ENCODE measurements around the gene DNAI1.
A peak's percentile ranks its signal among the peaks of the same experiment; 100 is the strongest.

DNAI1 gene

DNA sequence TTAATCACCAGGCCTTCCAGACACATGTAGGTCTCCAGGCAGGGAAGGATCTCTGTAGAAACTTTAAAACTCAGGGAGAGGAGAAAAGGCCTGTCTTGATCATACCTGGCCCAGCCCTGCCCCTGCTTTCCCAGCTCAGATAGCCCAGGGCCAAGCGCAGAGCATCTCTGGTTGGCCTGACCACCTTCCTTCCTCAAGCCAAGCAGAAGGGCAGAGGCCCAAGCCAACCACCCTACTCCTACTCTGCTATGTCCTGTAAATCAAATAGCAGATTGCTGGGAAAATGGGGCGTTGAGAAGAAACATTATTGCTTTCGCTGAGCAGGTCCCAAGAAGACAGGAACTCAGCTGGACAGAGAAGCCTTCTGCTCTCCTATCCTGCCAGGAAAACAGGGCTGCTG, 49.9 kb downstream of the DNAI1 start:
- Histone ChIP-seq H3K4me2 (ENCODE audit: low read length, poor library complexity, severe bottlenecking) (no peak overlapping the region), H3K9ac (ENCODE audit: low read length) (no peak overlapping the region), H3K9me3 (ENCODE audit: control insufficient read depth, low read length) (no peaks in the 10 kb centered on the region), H4K8ac (ENCODE audit: low read length) (no peak overlapping the region), H3K79me1 (replicated peaks; ENCODE audit: low read length, poor library complexity, severe bottlenecking) (no peaks in the 10 kb centered on the region), H2AFZ (ENCODE audit: low read depth, low read length) (no peak overlapping the region), H3K4ac (ENCODE audit: low read depth in 1 of 2, low read length in 2 of 2) (no peak overlapping the region), H4K91ac (ENCODE audit: low read length) (no peak overlapping the region), H3K4me3 (ENCODE audit: insufficient read depth in 1 of 2, low read depth in 1 of 2, low read length in 2 of 2) (no peak overlapping the region), H2BK120ac (ENCODE audit: low read depth, low read length) (no peak overlapping the region), H2BK5ac (ENCODE audit: low read depth, low read length, poor library complexity, severe bottlenecking) (no peak overlapping the region), H2BK15ac (ENCODE audit: low read depth, poor library complexity, severe bottlenecking) (no peak overlapping the region), H2BK12ac (ENCODE audit: low read length in 2 of 2) (no peak overlapping the region), H3K27ac (ENCODE audit: low read length, poor library complexity, severe bottlenecking) (no peak overlapping the region), H3K27me3 (ENCODE audit: control insufficient read depth in 1 of 2, insufficient read depth in 1 of 2, low read length in 2 of 2) (peaks cover 23 to 95% of the 10 kb centered on the region in 2 experiments), H3K36me3 (ENCODE audit: control insufficient read depth in 1 of 2, insufficient read depth in 2 of 2, low read depth in 1 of 2, low read length in 2 of 2) (no peaks in the 10 kb centered on the region), H3K14ac (ENCODE audit: low read length in 2 of 2) (no peak overlapping the region), H3K4me1 (ENCODE audit: control insufficient read depth, insufficient read depth, low read depth, low read length) (no peaks in the 10 kb centered on the region), H3K23ac (ENCODE audit: low read length in 2 of 2) (peak overlapping the region in 1 of 2 experiments; percentile 11), H3K18ac (ENCODE audit: low read depth in 1 of 2, low read length in 2 of 2) (no peak overlapping the region), H2AK5ac (ENCODE audit: low read length, severe bottlenecking) (no peak overlapping the region)
- no peak for DNase-seq
- 82% methylated on average over 3 of the region's 3 CpGs for WGBS

DNA sequence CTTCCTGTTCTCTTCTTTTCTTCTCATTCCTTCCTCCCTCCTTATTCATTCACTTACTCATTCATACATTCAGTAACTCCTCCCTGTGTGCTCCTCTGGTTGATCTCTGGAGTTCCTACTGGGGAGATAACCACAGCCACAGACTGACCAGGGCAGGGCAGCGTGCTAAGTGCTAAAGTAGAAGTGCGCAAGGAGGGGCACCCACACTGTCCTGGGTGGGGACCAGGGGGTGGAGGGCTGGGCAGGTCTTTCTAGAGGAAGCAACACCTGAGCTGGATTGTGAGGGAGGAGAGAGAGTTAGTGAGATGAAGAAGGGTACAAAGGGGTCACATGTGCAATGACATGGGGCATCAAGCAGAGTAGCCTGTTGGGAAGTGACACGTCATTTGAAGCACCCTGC, 50.3 kb downstream of the DNAI1 start:
- Histone ChIP-seq H3K4me3 (ENCODE audit: insufficient read depth in 1 of 2, low read depth in 1 of 2, low read length in 2 of 2) (no peak overlapping the region), H2AK5ac (ENCODE audit: low read length, severe bottlenecking) (no peak overlapping the region), H2BK15ac (ENCODE audit: low read depth, poor library complexity, severe bottlenecking) (no peak overlapping the region), H4K91ac (ENCODE audit: low read length) (no peak overlapping the region), H3K4me1 (ENCODE audit: control insufficient read depth, insufficient read depth, low read depth, low read length) (no peaks in the 10 kb centered on the region), H3K4ac (ENCODE audit: low read depth in 1 of 2, low read length in 2 of 2) (no peak overlapping the region), H3K9ac (ENCODE audit: low read length) (no peak overlapping the region), H2BK12ac (ENCODE audit: low read length in 2 of 2) (no peak overlapping the region), H3K9me3 (ENCODE audit: control insufficient read depth, low read length) (no peaks in the 10 kb centered on the region), H4K8ac (ENCODE audit: low read length) (no peak overlapping the region), H3K4me2 (ENCODE audit: low read length, poor library complexity, severe bottlenecking) (no peak overlapping the region), H2AFZ (ENCODE audit: low read depth, low read length) (no peak overlapping the region), H2BK5ac (ENCODE audit: low read depth, low read length, poor library complexity, severe bottlenecking) (no peak overlapping the region), H3K27me3 (ENCODE audit: control insufficient read depth in 1 of 2, insufficient read depth in 1 of 2, low read length in 2 of 2) (peaks cover 23 to 94% of the 10 kb centered on the region in 2 experiments), H3K36me3 (ENCODE audit: control insufficient read depth in 1 of 2, insufficient read depth in 2 of 2, low read depth in 1 of 2, low read length in 2 of 2) (no peaks in the 10 kb centered on the region), H2BK120ac (ENCODE audit: low read depth, low read length) (no peak overlapping the region), H3K27ac (ENCODE audit: low read length, poor library complexity, severe bottlenecking) (no peak overlapping the region), H3K79me1 (replicated peaks; ENCODE audit: low read length, poor library complexity, severe bottlenecking) (no peaks in the 10 kb centered on the region), H3K23ac (ENCODE audit: low read length in 2 of 2) (no peak overlapping the region), H3K18ac (ENCODE audit: low read depth in 1 of 2, low read length in 2 of 2) (no peak overlapping the region), H3K14ac (ENCODE audit: low read length in 2 of 2) (no peak overlapping the region)
- WGBS = 82% methylated on average over 3 of the region's 3 CpGs
- no peak for DNase-seq

DNA sequence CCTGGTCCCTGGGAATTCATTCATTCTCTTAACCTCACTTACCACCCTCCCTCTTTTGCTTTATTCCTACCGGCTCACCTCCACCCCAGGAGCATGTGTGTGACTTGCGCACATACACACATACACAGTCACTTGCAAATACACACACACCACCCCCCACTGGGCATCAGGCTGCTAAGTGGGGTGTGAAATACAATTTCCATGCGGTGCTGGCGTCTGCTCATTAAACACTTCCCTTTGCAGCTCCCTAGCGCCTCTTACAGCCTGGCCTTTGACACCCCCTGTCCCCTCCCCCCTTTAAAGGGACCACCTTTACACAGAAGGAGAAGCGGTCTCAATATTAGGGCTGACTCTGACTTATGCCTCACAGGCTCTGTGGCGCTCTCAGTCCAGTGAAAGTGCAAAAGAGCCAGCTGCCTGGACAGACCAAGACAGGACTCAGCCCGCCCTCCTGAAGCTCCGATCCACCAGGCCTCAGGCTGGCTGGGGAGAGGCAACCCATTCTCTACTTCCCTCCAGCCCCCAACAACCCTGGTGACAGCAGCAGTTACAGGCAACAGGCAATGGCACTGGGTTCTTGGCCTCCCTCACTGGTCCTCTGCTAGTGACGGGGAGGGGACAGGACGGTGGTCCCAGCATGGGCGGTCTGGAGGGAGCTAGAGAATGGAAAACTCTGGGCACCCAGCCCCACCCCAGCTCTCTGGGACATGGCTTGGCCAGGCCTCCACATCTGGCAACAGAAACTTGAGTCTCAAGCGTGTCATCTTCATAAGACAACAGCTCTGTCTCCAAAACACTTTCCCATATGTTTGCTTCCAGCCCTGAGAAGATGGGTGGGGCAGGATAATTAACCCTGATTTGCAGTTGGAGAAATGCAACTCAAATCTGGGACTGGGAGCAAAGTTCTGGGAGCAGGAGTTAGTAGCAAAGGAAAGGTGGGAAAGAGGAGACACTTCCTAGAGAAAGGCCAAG, 52.2 kb downstream of the DNAI1 start:
- no peaks in the 10 kb centered on the region for H3K79me1 ChIP-seq (replicated peaks; ENCODE audit: low read length, poor library complexity, severe bottlenecking)

More for the DNA sequence above, 52.2 kb downstream of the DNAI1 start:
- H2BK15ac ChIP-seq (ENCODE audit: low read depth, poor library complexity, severe bottlenecking) = peak overlapping the region; percentile 31
- H3K18ac ChIP-seq (ENCODE audit: low read depth in 1 of 2, low read length in 2 of 2) = no peak overlapping the region
- H2BK12ac ChIP-seq (ENCODE audit: low read length in 2 of 2) = no peak overlapping the region
- no peak overlapping the region for H3K9ac ChIP-seq (ENCODE audit: low read length)
- 63% methylated on average over 12 of the region's 13 CpGs for WGBS
- H3K4ac ChIP-seq (ENCODE audit: low read depth in 1 of 2, low read length in 2 of 2) = no peak overlapping the region
- DNase-seq = no peak
- no peak overlapping the region for H2BK5ac ChIP-seq (ENCODE audit: low read depth, low read length, poor library complexity, severe bottlenecking)
- H3K4me2 ChIP-seq (ENCODE audit: low read length, poor library complexity, severe bottlenecking) = no peak overlapping the region
- no peak overlapping the region for H3K23ac ChIP-seq (ENCODE audit: low read length in 2 of 2)
- no peak overlapping the region for H2AK5ac ChIP-seq (ENCODE audit: low read length, severe bottlenecking)
- H3K4me1 ChIP-seq (ENCODE audit: control insufficient read depth, insufficient read depth, low read depth, low read length) = no peaks in the 10 kb centered on the region
- H2AFZ ChIP-seq (ENCODE audit: low read depth, low read length) = no peak overlapping the region
- no peaks in the 10 kb centered on the region for H3K9me3 ChIP-seq (ENCODE audit: control insufficient read depth, low read length)
- H3K4me3 ChIP-seq (ENCODE audit: insufficient read depth in 1 of 2, low read depth in 1 of 2, low read length in 2 of 2) = no peak overlapping the region
- H3K27me3 ChIP-seq (ENCODE audit: control insufficient read depth in 1 of 2, insufficient read depth in 1 of 2, low read length in 2 of 2) = peaks cover 27 to 93% of the 10 kb centered on the region in 2 experiments
- no peak overlapping the region for H2BK120ac ChIP-seq (ENCODE audit: low read depth, low read length)
- no peaks in the 10 kb centered on the region for H3K36me3 ChIP-seq (ENCODE audit: control insufficient read depth in 1 of 2, insufficient read depth in 2 of 2, low read depth in 1 of 2, low read length in 2 of 2)
- H3K14ac ChIP-seq (ENCODE audit: low read length in 2 of 2) = peak overlapping the region in 1 of 2 experiments; percentile 61
- H4K8ac ChIP-seq (ENCODE audit: low read length) = no peak overlapping the region
- H4K91ac ChIP-seq (ENCODE audit: low read length) = no peak overlapping the region
- no peak overlapping the region for H3K27ac ChIP-seq (ENCODE audit: low read length, poor library complexity, severe bottlenecking)
